ENCODE results near the gene HLA-F.

HLA-F gene

GRCh38 chr6:29724937-29725869 is 2.0 kb downstream of the HLA-F start:
- no peak for DNase-seq (ENCODE audit: low read depth)

GRCh38 chr6:29726001-29726400 is 2.8 kb downstream of the HLA-F start:
- DNase-seq (ENCODE audit: low read depth): no peak

GRCh38 chr6:29726571-29727194 is 3.4 kb downstream of the HLA-F start:
- no peak for DNase-seq (ENCODE audit: low read depth)

GRCh38 chr6:29727637-29728036 is 4.4 kb downstream of the HLA-F start:
- DNase-seq (ENCODE audit: low read depth): no peak

GRCh38 chr6:29728173-29728874 is 5.1 kb downstream of the HLA-F start:
- DNase-seq (ENCODE audit: low read depth): no peak

- no peak for DNase-seq (ENCODE audit: low read depth)
Measured at GRCh38 chr6:29728875-29729270, 5.6 kb downstream of the HLA-F start.

- no peak for DNase-seq (ENCODE audit: low read depth)
Measured at GRCh38 chr6:29729774-29730328, 6.6 kb downstream of the HLA-F start.

GRCh38 chr6:29730575-29731126 is 7.4 kb downstream of the HLA-F start:
- no peak for DNase-seq (ENCODE audit: low read depth)

- DNase-seq (ENCODE audit: low read depth): no peak
Measured at GRCh38 chr6:29731281-29731680, 8.0 kb downstream of the HLA-F start.

GRCh38 chr6:29733057-29733456 is 9.8 kb downstream of the HLA-F start:
- no peak for DNase-seq (ENCODE audit: low read depth)

GRCh38 chr6:29734046-29735018 is 11.1 kb downstream of the HLA-F start:
- no peak for DNase-seq (ENCODE audit: low read depth)

GRCh38 chr6:29736563-29736962 is 13.3 kb downstream of the HLA-F start:
- no peak for DNase-seq (ENCODE audit: low read depth)

- DNase-seq (ENCODE audit: low read depth): peak; percentile 54
Measured at GRCh38 chr6:29737707-29738630, 14.7 kb downstream of the HLA-F start.

- no peak for DNase-seq (ENCODE audit: low read depth)
Measured at GRCh38 chr6:29739136-29739881, 16.1 kb downstream of the HLA-F start.

GRCh38 chr6:29739882-29740261 is 16.6 kb downstream of the HLA-F start:
- no peak for DNase-seq (ENCODE audit: low read depth)

GRCh38 chr6:29741592-29741991 is 18.4 kb downstream of the HLA-F start:
- no peak for DNase-seq (ENCODE audit: low read depth)

GRCh38 chr6:29742127-29742526 is 18.9 kb downstream of the HLA-F start:
- DNase-seq (ENCODE audit: low read depth): no peak

- no peak for DNase-seq (ENCODE audit: low read depth)
Measured at GRCh38 chr6:29743025-29743424, 19.8 kb downstream of the HLA-F start.

GRCh38 chr6:29743568-29743967 is 20.3 kb downstream of the HLA-F start:
- DNase-seq (ENCODE audit: low read depth): no peak

Measured in stimulated activated CD8-positive, alpha-beta memory T cell treated with anti-CD3 and anti-CD28 coated beads, Interleukin-12 subunit alpha, Interleukin-12 subunit beta, amount 100 ng/mL, for 1 hour (primary cell).